Measurements from ENCODE around the gene PDE6A. TPM values are rescaled to one million over a fixed set of nuclear protein-coding genes. Genes with fewer than 3 reads are reported as not detected.
A peak's percentile ranks its signal among the peaks of the same experiment; 100 is the strongest.

The PDE6A gene
- total and polyA plus RNA-seq, 2 of the 13 experiments (the other 11 are each of a cell fraction or from before 2014, with no cell fraction given) = 0.01 TPM; not detected in 1

DNA sequence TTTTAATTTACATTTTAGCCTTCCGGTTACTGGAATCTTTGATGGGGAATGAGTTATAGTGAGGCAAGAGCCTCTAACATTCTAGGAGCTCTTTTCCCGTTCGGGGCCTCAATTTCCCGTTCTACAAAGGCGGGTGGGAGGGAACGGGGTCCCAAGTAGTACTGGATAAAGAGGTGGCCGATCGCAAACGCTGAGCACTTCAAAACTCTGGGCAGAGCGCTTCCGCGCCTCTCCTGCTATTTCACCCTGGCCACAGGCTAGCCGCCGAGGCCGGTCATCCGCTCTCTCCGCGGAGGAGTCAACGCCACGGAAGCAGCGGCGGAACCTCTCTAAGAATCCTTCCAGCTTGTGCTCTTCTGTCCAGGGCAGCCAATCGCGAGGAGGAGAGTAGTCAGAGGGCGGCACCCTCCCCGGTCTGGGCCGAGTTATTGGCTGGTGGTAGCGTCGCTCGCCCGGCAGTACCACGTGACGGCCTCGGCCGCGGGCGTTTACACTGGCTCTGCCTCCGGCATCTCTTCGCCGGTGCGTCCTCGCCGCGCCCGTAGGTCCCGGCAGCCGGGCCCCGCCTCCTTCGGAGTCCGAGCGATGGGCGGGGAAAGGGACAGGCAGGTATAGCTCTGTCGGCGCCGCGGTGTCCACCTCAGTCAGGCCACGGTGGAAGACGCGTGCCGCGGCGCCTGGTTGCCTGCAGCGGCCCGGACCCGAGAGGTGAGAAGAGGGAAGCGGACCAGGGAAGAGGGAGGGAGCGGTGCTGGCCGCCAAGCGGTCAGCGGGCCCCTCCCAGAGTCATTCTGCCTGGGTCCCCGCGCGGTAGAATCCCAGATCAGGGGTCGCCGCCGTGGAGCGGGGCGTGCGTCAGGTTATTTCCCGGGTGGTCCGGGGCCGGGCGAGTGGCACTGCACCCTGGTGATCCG lies 15.9 kb upstream of the PDE6A start, which contains the start of gene SLC26A2 (continued):
- TF ChIP-seq ZNF503 (CRISPR knock-in tag; IDR thresholded peaks at IDR 0.05) (no peak; the same call in none of the 2 replicates), PAF1 (CRISPR knock-in tag; IDR thresholded peaks at IDR 0.05) (no peak), NR2F6 (IDR thresholded peaks at IDR 0.05) (no peak), NR2F6 (CRISPR knock-in tag; IDR thresholded peaks at IDR 0.05) (no peak), ZNF354B (CRISPR knock-in tag; IDR thresholded peaks at IDR 0.05) (no peak), ZUFSP (CRISPR knock-in tag; IDR thresholded peaks at IDR 0.05; ENCODE audit: borderline replicate concordance) (no peak), ERF (CRISPR knock-in tag; IDR thresholded peaks at IDR 0.05) (peak; percentile 77), PBX3 (CRISPR knock-in tag; IDR thresholded peaks at IDR 0.05; ENCODE audit: borderline replicate concordance) (peak; percentile 96; the same call in 1 of the 2 replicates), FOXP1 (IDR thresholded peaks at IDR 0.05) (no peak), FOXP1 (CRISPR knock-in tag; IDR thresholded peaks at IDR 0.05) (no peak), CAMTA2 (CRISPR knock-in tag; IDR thresholded peaks at IDR 0.05; ENCODE audit: borderline replicate concordance) (no peak), ZBTB42 (CRISPR knock-in tag; IDR thresholded peaks at IDR 0.05) (no peak; the same call in 1 of the 2 replicates), DZIP1 (CRISPR knock-in tag; IDR thresholded peaks at IDR 0.05) (no peak; the same call in 1 of the 2 replicates), NCOR1 (IDR thresholded peaks at IDR 0.05; ENCODE audit: borderline replicate concordance, low read length) (no peak), ZNF792 (CRISPR knock-in tag; IDR thresholded peaks at IDR 0.05) (peak; percentile 16; the same call in 1 of the 2 replicates)
- TF ChIP-seq, protein P1, sequence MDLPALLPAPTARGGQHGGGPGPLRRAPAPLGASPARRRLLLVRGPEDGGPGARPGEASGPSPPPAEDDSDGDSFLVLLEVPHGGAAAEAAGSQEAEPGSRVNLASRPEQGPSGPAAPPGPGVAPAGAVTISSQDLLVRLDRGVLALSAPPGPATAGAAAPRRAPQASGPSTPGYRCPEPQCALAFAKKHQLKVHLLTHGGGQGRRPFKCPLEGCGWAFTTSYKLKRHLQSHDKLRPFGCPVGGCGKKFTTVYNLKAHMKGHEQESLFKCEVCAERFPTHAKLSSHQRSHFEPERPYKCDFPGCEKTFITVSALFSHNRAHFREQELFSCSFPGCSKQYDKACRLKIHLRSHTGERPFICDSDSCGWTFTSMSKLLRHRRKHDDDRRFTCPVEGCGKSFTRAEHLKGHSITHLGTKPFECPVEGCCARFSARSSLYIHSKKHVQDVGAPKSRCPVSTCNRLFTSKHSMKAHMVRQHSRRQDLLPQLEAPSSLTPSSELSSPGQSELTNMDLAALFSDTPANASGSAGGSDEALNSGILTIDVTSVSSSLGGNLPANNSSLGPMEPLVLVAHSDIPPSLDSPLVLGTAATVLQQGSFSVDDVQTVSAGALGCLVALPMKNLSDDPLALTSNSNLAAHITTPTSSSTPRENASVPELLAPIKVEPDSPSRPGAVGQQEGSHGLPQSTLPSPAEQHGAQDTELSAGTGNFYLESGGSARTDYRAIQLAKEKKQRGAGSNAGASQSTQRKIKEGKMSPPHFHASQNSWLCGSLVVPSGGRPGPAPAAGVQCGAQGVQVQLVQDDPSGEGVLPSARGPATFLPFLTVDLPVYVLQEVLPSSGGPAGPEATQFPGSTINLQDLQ (CRISPR knock-in tag; IDR thresholded peaks at IDR 0.05) = peak; percentile 50; the same call in 1 of the 2 replicates
- TF ChIP-seq, protein P2, sequence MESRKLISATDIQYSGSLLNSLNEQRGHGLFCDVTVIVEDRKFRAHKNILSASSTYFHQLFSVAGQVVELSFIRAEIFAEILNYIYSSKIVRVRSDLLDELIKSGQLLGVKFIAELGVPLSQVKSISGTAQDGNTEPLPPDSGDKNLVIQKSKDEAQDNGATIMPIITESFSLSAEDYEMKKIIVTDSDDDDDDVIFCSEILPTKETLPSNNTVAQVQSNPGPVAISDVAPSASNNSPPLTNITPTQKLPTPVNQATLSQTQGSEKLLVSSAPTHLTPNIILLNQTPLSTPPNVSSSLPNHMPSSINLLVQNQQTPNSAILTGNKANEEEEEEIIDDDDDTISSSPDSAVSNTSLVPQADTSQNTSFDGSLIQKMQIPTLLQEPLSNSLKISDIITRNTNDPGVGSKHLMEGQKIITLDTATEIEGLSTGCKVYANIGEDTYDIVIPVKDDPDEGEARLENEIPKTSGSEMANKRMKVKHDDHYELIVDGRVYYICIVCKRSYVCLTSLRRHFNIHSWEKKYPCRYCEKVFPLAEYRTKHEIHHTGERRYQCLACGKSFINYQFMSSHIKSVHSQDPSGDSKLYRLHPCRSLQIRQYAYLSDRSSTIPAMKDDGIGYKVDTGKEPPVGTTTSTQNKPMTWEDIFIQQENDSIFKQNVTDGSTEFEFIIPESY (CRISPR knock-in tag; IDR thresholded peaks at IDR 0.05) = no peak
